NB4 (cell line): ENCODE results near the gene KRTAP9-2.

ENCODE experiments used
- TF ChIP-seq, protein P1 (sequence below): IDR thresholded peaks from one replicate; pipeline ENCODE4 v1.5.1; 2012; ENCODE audit warnings: low read depth, low read length
- TF ChIP-seq, protein P2 (sequence below): IDR thresholded peaks from 2 replicates; pipeline ENCODE4 v1.6.1; 2011; ENCODE audit warnings: low read depth, low read length

DNA sequence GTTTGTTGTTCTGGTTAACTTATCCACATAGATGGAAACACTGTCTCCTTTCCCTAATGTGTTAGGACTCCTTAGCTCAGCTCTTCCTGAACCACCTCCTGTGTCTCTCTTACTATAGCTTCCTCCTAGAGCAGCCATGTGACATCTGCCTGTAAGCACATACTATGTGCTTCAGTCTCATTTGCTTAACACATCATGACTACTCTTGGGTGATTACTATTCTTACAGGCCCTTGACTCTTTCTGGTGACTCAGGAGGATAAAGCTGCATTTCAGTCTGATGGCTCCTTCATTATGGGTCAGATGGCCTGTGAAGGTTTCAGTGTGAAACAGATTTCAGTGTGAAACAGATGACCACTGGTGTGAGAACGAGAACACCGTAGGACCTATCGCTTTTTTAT lies 48.1 kb upstream of the KRTAP9-2 start:
- TF ChIP-seq, protein P1, sequence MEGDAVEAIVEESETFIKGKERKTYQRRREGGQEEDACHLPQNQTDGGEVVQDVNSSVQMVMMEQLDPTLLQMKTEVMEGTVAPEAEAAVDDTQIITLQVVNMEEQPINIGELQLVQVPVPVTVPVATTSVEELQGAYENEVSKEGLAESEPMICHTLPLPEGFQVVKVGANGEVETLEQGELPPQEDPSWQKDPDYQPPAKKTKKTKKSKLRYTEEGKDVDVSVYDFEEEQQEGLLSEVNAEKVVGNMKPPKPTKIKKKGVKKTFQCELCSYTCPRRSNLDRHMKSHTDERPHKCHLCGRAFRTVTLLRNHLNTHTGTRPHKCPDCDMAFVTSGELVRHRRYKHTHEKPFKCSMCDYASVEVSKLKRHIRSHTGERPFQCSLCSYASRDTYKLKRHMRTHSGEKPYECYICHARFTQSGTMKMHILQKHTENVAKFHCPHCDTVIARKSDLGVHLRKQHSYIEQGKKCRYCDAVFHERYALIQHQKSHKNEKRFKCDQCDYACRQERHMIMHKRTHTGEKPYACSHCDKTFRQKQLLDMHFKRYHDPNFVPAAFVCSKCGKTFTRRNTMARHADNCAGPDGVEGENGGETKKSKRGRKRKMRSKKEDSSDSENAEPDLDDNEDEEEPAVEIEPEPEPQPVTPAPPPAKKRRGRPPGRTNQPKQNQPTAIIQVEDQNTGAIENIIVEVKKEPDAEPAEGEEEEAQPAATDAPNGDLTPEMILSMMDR: no peak
- TF ChIP-seq, protein P2, sequence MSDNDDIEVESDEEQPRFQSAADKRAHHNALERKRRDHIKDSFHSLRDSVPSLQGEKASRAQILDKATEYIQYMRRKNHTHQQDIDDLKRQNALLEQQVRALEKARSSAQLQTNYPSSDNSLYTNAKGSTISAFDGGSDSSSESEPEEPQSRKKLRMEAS: no peak
